Activated CD8-positive, alpha-beta T cell treated with anti-CD3 and anti-CD28 coated beads, Interleukin-2, amount 10 ng/mL, durations not matched to agents 7 days and 5 days (primary cell): ENCODE measurements around the gene EEA1. TPM values are rescaled to one million over a fixed set of nuclear protein-coding genes. Genes with fewer than 3 reads are reported as not detected.
A peak's percentile ranks its signal among the peaks of the same experiment; 100 is the strongest.

Experiments used
- ATAC-seq: fragments of 150-1000 bp; cut with Tn5 transposase; one replicate; pipeline ENCODE4 v1.10.0; 2021; ENCODE audit warnings: moderate library complexity
- CTCF ChIA-PET: fragments of 350-600 bp; sonication (Branson Sonifier 250); formaldehyde crosslinking; loops from one replicate; lab custom pipeline; 2021; ENCODE audit warnings: antibody characterized with exemption; lab: Charles Lee
- POLR2A ChIA-PET: fragments of 350-600 bp; sonication (Branson Sonifier 250); formaldehyde crosslinking; loops from one replicate; lab custom pipeline; 2021; ENCODE audit warnings: antibody characterized with exemption; lab: Charles Lee
- DNase-seq: peaks from one replicate; pipeline ENCODE4 v3.0.0-alpha.2; 2020
- H3K27ac Mint-ChIP-seq: one replicate; pipeline ENCODE4 v1.8.0; 2021; ENCODE audit warnings: mild to moderate bottlenecking, mixed read lengths
- H3K27me3 Mint-ChIP-seq: one replicate; pipeline ENCODE4 v1.8.0; 2021; ENCODE audit warnings: low read depth, mixed read lengths
- H3K36me3 Mint-ChIP-seq: one replicate; pipeline ENCODE4 v1.8.0; 2021; ENCODE audit warnings: low read depth, mixed read lengths
- H3K4me1 Mint-ChIP-seq: one replicate; pipeline ENCODE4 v1.8.0; 2021; ENCODE audit warnings: low read depth, mixed read lengths
- H3K4me3 Mint-ChIP-seq: one replicate; pipeline ENCODE4 v1.8.0; 2021; ENCODE audit warnings: mild to moderate bottlenecking, mixed read lengths
- H3K9me3 Mint-ChIP-seq: one replicate; pipeline ENCODE4 v1.8.0; 2022; ENCODE audit warnings: mixed read lengths; ENCODE audit not compliant: insufficient read depth
- total RNA-seq, 2 experiments: library from RNA; stranded (reverse); gene quantifications; one replicate each; pipeline ENCODE4 v1.2.3, GENCODE V29; 2021

Gene EEA1
- total RNA-seq, 2 experiments from 2014 or later, result 15.9 to 16.2 TPM

- POLR2A ChIA-PET, result no interaction called here
- CTCF ChIA-PET, result interaction anchor here (6.6 kb wide), 1 partner anchor 16 kb away, joined by 50 read pairs; the partner anchor contains the start of gene EEA1
- Mint-ChIP-seq H3K27ac (peak overlapping the region; percentile 4), H3K4me3 (no peak overlapping the region), H3K4me1 (peaks cover 50% of the 10 kb centered on the region), H3K9me3 (no peaks in the 10 kb centered on the region), H3K36me3 (peaks cover 36% of the 10 kb centered on the region), H3K27me3 (no peaks in the 10 kb centered on the region)
- DNase-seq, result no peak
- peak; percentile 28 for ATAC-seq
Observed at GRCh38 chr12:92912052-92912451, 17.0 kb downstream of the EEA1 start.

GRCh38 chr12:92911339-92911738 is 17.8 kb downstream of the EEA1 start:
- POLR2A ChIA-PET, result interaction anchor here (1.6 kb wide), 1 partner anchor 17 kb away, joined by 5 read pairs; the partner anchor contains the start of gene EEA1
- Mint-ChIP-seq H3K4me1 (peaks cover 53% of the 10 kb centered on the region), H3K27me3 (no peaks in the 10 kb centered on the region), H3K4me3 (no peak overlapping the region), H3K36me3 (peaks cover 35% of the 10 kb centered on the region), H3K9me3 (no peaks in the 10 kb centered on the region), H3K27ac (peak overlapping the region; percentile 48)
- DNase-seq (no peak), ATAC-seq (no peak)
- CTCF ChIA-PET, result interaction anchor here (0.7 to 6.6 kb wide), 5 partner anchors 17 to 514 kb away, joined by 3 to 50 read pairs (median 4); partner anchors contain the start of gene EEA1

GRCh38 chr12:92908108-92908507 is 21.0 kb downstream of the EEA1 start:
- H3K36me3 Mint-ChIP-seq, result peaks cover 26% of the 10 kb centered on the region
- CTCF ChIA-PET, result interaction anchor here (0.7 to 6.6 kb wide), 5 partner anchors 20 to 511 kb away, joined by 3 to 50 read pairs (median 3); partner anchors contain the start of gene EEA1
- peak; percentile 69 for ATAC-seq
- no peaks in the 10 kb centered on the region for H3K27me3 Mint-ChIP-seq
- peaks cover 47% of the 10 kb centered on the region for H3K4me1 Mint-ChIP-seq
- peak overlapping the region; percentile 39 for H3K27ac Mint-ChIP-seq
- no peaks in the 10 kb centered on the region for H3K9me3 Mint-ChIP-seq
- H3K4me3 Mint-ChIP-seq, result no peak overlapping the region
- DNase-seq, result peak; percentile 72
- POLR2A ChIA-PET, result interaction anchor here (1.9 to 2.1 kb wide), 2 partner anchors 18 to 22 kb away, joined by 8 to 9 read pairs; partner anchors contain the start of gene EEA1

GRCh38 chr12:92905811-92906554 is 23.1 kb downstream of the EEA1 start:
- H3K9me3 Mint-ChIP-seq, result no peaks in the 10 kb centered on the region
- no peak overlapping the region for H3K27ac Mint-ChIP-seq
- peaks cover 24% of the 10 kb centered on the region for H3K36me3 Mint-ChIP-seq
- H3K27me3 Mint-ChIP-seq, result no peaks in the 10 kb centered on the region
- H3K4me1 Mint-ChIP-seq, result peaks cover 29% of the 10 kb centered on the region
- no peak for DNase-seq
- CTCF ChIA-PET, result interaction anchor here (1.6 to 1.7 kb wide), 2 partner anchors 21 to 23 kb away, joined by 5 read pairs; partner anchors contain the start of gene EEA1
- POLR2A ChIA-PET, result interaction anchor here (1.1 kb wide), 1 partner anchor 24 kb away, joined by 4 read pairs; no protein-coding TSS in a partner anchor
- ATAC-seq, result no peak
- H3K4me3 Mint-ChIP-seq, result no peak overlapping the region

GRCh38 chr12:92905258-92905810 is 23.8 kb downstream of the EEA1 start:
- ChIA-PET CTCF (interaction anchor here (1.5 to 1.7 kb wide), 2 partner anchors 10 to 24 kb away, joined by 3 to 5 read pairs; partner anchors contain the start of gene EEA1), POLR2A (interaction anchor here (1.0 kb wide), 1 partner anchor 24 kb away, joined by 3 read pairs; the partner anchor contains the start of gene EEA1)
- Mint-ChIP-seq H3K27me3 (no peaks in the 10 kb centered on the region), H3K4me3 (no peak overlapping the region), H3K4me1 (peaks cover 26% of the 10 kb centered on the region), H3K27ac (no peak overlapping the region), H3K9me3 (no peaks in the 10 kb centered on the region), H3K36me3 (peaks cover 24% of the 10 kb centered on the region)
- no peak for ATAC-seq
- no peak for DNase-seq

- H3K9me3 Mint-ChIP-seq, result no peaks in the 10 kb centered on the region
- no peaks in the 10 kb centered on the region for H3K27me3 Mint-ChIP-seq
- peaks cover 16% of the 10 kb centered on the region for H3K36me3 Mint-ChIP-seq
- H3K4me3 Mint-ChIP-seq, result no peak overlapping the region
- ChIA-PET CTCF (no interaction called here), POLR2A (no interaction called here)
- peaks cover 28% of the 10 kb centered on the region for H3K4me1 Mint-ChIP-seq
- no peak for DNase-seq
- ATAC-seq, result no peak
- H3K27ac Mint-ChIP-seq, result no peak overlapping the region
Observed at GRCh38 chr12:92900941-92901340, 28.2 kb downstream of the EEA1 start.

- no peak for ATAC-seq
- peak overlapping the region; percentile 11 for H3K27ac Mint-ChIP-seq
- DNase-seq, result no peak
- H3K27me3 Mint-ChIP-seq, result no peaks in the 10 kb centered on the region
- H3K36me3 Mint-ChIP-seq, result peaks cover 18% of the 10 kb centered on the region
- no peaks in the 10 kb centered on the region for H3K9me3 Mint-ChIP-seq
- ChIA-PET CTCF (no interaction called here), POLR2A (interaction anchor here (0.6 kb wide), 1 partner anchor 519 kb away, joined by 3 read pairs; no protein-coding TSS in a partner anchor)
- H3K4me1 Mint-ChIP-seq, result peaks cover 23% of the 10 kb centered on the region
- H3K4me3 Mint-ChIP-seq, result no peak overlapping the region
Observed at GRCh38 chr12:92899386-92900001, 29.6 kb downstream of the EEA1 start.

- peaks cover 15% of the 10 kb centered on the region for H3K36me3 Mint-ChIP-seq
- H3K27me3 Mint-ChIP-seq, result no peaks in the 10 kb centered on the region
- no peak for DNase-seq
- H3K4me3 Mint-ChIP-seq, result no peak overlapping the region
- H3K4me1 Mint-ChIP-seq, result peaks cover 23% of the 10 kb centered on the region
- peak overlapping the region; percentile 11 for H3K27ac Mint-ChIP-seq
- CTCF ChIA-PET, result no interaction called here
- POLR2A ChIA-PET, result interaction anchor here (0.6 kb wide), 1 partner anchor 968 kb away, joined by 3 read pairs; no protein-coding TSS in a partner anchor
- ATAC-seq, result no peak
- H3K9me3 Mint-ChIP-seq, result no peaks in the 10 kb centered on the region
Observed at GRCh38 chr12:92898755-92899154, 30.3 kb downstream of the EEA1 start.

- Mint-ChIP-seq H3K27me3 (no peaks in the 10 kb centered on the region), H3K36me3 (peaks cover 15% of the 10 kb centered on the region), H3K27ac (no peak overlapping the region), H3K4me3 (no peak overlapping the region), H3K9me3 (no peaks in the 10 kb centered on the region), H3K4me1 (peaks cover 23% of the 10 kb centered on the region)
- ChIA-PET CTCF (no interaction called here), POLR2A (no interaction called here)
- ATAC-seq (no peak), DNase-seq (no peak)
Observed at GRCh38 chr12:92897844-92898243, 31.3 kb downstream of the EEA1 start.

- no peak overlapping the region for H3K27ac Mint-ChIP-seq
- ATAC-seq (no peak), DNase-seq (no peak)
- no peaks in the 10 kb centered on the region for H3K4me1 Mint-ChIP-seq
- H3K9me3 Mint-ChIP-seq, result no peaks in the 10 kb centered on the region
- H3K4me3 Mint-ChIP-seq, result no peak overlapping the region
- ChIA-PET CTCF (no interaction called here), POLR2A (no interaction called here)
- H3K36me3 Mint-ChIP-seq, result peaks cover 26% of the 10 kb centered on the region
- no peaks in the 10 kb centered on the region for H3K27me3 Mint-ChIP-seq
Observed at GRCh38 chr12:92890601-92891106, 38.4 kb downstream of the EEA1 start.

- H3K36me3 Mint-ChIP-seq, result peaks cover 49% of the 10 kb centered on the region
- H3K4me1 Mint-ChIP-seq, result peaks cover 3% of the 10 kb centered on the region
- CTCF ChIA-PET, result no interaction called here
- no peak overlapping the region for H3K4me3 Mint-ChIP-seq
- H3K27ac Mint-ChIP-seq, result no peak overlapping the region
- no peaks in the 10 kb centered on the region for H3K9me3 Mint-ChIP-seq
- H3K27me3 Mint-ChIP-seq, result no peaks in the 10 kb centered on the region
- ATAC-seq (no peak), DNase-seq (no peak)
- POLR2A ChIA-PET, result no interaction called here
Observed at GRCh38 chr12:92886131-92886530, 43.0 kb downstream of the EEA1 start.
